Renal cortical epithelial cell (primary cell): ENCODE data around the gene SELENOF. TPM values are rescaled to one million over a fixed set of nuclear protein-coding genes. Genes with fewer than 3 reads are reported as not detected.
"Not testable (repeated sequence)": the region's sequence is repeated elsewhere in the genome, so short reads cannot be mapped to it uniquely, and the experiment has no call there.

Experiments
- DNase-seq: peaks from one replicate; pipeline ENCODE4 v3.0.0-alpha.2; 2011; ENCODE audit warnings: low read depth
- total RNA-seq: library from RNA; depleted of rRNA; stranded (reverse); fragments of >200 nt; gene quantifications from 2 replicates; pipeline ENCODE4 v1.2.3, GENCODE V29; 2014

Gene SELENOF
- total RNA-seq, 1 donor from 2014 or later: 247 TPM

DNA sequence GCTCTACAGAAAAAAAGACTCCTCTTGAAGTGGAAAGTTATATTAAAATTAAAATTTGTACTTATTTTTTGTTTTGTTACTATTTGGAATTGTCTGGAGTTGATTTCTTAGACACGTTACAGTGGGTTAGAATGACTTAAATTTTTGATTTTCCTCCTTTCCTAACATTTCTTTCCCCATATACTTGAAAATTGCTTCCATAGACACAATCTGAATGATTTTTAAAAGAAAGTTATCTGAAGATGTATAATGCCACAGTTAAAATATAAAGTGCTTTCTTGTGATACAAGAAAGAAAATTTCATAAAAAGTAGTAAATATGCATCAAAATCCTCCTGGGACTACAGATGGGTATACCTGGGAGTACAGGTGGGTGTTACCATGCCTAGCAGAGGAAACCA lies 2.8 kb upstream of the SELENOF start:
- no peak for DNase-seq

DNA sequence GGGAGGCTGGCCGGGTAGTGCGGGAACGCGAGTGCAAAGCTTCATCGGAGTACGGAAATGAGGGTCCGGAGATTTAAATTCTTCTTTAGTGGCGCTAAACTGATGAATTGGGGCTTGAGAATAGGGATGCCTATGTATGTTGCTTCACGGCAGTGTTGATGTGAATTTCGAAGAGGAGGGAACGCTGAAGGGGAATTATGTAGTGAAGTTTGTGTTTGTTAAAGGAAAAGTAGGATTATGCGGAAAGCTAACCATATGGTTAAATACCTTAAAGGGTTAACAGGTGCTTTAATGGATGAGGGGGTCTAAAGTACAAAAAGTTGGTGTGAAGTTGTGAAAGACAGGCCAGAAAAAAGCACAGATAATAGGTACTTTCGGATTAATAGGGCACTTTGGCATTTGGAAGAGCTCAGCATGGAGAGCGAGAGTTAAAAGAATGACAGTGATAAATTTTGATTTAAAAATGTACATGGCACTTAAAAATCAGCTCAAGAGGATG lies 1.9 kb upstream of the SELENOF start:
- DNase-seq: no peak

DNA sequence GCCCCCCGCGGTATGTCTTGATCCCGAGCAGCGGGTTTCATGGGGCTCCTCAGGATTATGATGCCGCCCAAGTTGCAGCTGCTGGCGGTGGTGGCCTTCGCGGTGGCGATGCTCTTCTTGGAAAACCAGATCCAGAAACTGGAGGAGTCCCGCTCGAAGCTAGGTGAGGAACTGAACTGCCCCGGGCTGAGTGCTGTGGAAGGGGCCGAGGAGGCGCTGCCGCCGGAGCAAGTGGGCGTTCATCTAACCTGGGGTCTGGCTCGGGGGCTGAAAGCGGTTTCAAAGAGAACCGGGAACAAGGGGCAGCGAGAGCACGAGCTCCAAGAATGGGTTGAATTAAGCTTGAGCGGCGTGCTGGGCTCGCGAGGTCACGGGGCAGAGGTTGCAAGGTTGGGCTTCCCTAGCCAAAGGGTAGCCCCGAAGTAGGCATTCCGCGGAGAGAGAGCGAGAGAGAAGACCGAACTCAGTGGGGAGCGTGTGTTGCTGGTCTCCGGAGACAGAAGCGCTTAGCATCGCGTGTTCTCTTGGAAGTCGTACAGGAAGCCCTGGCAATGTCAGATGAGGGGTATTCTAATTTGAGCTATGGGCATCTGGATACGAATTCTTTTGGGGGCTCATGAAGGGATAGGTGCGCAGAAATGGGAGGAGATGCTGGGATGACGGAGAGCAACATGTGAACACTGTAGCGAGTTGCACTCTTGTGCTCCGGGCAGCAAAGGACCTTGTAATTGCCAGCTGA lies 1.2 kb upstream of the SELENOF start:
- DNase-seq: peak; percentile 51

DNA sequence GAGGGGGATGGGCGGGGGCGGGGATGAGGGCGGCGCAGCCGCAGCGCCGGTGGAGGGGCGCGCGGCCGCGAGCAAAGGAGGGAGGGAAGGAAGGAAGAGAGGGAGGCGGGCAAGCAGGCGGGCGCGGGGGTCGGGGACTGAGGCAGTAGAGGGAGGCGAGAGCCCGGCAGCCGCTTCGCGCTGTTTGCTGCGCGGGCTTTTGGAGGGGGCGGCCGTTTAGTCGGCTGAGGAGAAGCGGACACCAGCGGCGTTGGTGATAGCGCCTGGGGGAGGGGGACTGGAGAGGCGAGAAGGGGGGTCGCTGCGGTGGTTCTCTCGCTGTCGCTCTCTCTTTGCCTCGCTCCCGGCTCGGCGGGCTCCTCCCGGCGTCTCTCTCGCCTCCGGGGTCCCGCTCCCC lies 673 bp upstream of the SELENOF start, which contains the start of gene HS2ST1:
Gene HS2ST1 (plus strand): TSS at position 35 of the 397 bp plus-strand sequence.
- DNase-seq: no peak

DNA sequence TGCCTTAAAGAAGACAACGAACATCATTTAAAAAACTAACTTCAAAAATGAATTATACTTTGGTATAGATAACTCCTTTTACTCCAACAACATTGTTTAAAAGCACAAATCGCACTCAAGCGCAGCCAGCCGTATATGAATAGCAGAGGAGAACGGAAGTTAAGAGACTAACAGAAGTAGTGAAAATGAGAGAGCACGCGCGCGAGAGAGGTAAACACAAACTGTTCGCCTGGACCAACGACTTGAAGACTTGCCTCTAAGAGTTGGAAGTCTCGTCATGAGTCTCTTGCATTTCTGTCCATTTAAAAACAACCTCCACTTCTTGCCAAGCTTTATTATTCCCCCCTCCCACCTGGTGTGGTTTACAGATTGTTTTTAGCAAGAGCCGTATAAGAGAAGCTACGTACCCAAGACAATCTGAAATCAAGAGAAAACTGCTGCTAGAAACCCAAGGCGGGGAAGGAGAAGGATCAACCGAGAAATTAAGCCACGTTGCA lies 479 bp downstream of the SELENOF start:
- DNase-seq: peak; percentile 54

DNA sequence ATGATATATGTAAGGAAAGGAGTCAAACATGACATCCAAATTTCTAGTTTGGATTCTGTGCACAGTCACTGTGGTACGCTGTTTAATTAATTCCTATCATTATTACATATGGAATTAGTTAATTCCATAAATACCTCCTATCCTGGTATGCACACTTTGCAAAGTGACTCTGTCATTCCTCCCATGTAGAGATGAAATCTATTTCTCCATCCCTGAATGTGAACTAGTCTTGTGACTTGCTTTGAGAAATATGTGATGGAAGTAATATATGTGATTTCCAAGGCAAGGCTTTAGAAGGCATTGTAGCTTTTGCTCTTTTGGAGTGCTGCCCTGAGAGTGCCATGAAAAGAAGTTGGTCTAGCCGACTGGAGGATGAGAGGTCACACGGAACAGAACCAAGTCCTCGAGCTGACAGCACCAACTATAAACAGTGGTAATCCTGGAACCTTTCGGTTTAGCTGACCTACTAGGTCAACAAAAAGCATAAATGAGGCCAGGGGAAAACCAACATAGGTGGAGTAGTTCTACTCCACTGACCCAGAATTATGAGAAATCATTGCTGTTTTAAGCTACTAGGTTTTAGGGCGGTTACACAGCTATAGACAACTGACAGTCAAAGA lies 1.5 kb downstream of the SELENOF start:
- peak; percentile 34 for DNase-seq

DNA sequence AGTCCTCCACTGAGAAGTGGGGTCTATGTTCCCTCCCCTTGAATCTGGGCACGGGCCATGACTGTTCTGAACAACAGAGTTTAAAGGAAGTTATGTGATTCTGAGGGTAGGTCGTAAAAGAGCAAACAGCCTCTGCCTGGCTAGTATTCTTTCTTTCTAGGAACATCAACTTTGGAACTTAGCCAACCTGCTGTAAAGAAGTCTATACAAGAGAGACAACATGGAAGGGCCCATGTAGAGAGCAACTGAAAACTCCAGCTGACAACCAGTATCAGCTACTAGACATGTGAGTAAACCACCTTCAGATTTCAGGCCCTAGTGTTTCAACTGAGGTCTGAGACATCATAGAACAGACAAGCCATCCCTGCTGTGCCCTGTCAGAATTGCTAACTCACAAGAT lies 7.5 kb downstream of the SELENOF start:
- DNase-seq: no peak

DNA sequence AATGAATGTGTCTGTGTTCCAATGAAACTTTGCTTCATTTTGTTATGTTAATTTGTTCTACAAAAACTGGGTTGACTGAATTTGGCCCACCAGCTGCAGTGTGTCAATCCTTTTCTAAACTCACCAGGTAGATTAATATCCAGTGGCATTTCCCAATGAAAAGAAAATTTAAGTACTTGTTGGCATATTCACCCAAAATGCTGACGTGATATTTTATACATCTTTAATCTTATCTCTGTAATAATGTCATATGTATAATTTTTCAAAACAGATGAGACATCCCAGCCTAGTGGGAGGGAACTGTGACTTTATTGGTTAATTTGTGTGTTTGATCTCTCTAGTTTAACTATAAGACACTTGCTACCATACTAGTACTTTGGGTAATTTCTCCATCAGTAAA lies 8.1 kb downstream of the SELENOF start:
- no peak for DNase-seq

DNA sequence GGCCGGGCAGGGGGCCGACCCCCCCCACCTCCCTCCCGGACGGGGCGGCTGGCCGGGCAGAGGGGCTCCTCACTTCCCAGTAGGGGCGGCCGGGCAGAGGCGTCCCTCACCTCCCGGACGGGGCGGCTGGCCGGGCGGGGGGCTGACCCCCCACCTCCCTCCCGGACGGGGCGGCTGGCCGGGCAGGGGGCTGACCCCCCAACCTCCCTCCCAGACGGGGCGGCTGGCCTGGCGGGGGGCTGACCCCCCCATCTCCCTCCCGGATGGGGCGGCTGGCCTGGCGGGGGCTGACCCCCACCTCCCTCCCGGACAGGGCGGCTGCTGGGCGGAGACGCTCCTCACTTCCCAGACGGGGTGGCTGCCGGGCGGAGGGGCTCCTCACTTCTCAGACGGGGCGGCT lies 14.5 kb downstream of the SELENOF start:
- DNase-seq: not testable (repeated sequence)

DNA sequence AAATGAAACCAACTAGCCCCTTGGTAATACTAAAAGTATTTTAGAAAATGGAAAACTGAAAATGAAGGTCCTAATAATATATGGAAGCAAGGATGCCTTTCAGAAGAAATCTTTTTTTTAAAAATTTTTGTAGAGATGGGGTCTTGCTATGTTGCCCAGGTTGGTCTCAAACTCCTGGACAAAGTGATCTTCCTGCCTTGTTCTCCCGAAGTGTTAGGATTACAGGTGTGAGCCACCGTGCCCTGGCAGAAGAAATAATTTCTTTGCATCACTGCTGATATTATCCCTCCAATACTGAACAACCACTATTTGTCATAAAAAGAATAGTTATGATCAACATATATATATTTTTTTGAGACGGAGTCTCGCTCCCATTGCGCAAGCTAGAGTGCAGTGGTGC lies 25.6 kb downstream of the SELENOF start:
- DNase-seq: no peak

DNA sequence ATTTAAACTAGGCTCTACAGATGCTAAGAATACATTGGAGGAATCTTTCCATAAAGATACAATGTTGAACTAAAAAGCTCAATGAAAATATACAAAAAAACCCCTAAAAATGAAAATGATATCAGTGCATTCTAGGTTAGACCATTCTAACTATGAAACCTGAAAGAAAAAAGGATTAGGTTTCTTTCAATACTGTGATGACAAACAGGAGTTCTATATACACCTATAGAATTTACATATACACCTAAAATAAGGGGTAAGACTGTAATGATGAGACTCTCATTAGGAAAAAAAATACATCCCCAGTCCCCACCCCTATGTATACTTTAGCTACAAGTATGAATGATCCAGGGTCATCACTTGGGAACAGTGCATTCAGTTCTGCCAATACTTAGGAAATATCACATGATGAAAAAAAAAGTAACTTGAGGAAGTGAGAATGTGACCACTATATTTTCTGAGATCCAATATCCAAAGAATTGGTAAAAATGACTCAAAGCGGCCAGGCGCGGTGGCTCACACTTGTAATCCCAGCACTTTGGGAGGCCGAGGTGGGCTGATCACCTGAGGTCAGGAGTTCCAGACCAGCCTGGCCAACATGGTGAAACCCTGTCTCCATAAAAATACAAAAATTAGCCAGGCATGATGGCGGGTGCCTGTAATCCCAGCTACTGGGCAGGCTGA lies 26.3 kb downstream of the SELENOF start:
- DNase-seq: no peak

DNA sequence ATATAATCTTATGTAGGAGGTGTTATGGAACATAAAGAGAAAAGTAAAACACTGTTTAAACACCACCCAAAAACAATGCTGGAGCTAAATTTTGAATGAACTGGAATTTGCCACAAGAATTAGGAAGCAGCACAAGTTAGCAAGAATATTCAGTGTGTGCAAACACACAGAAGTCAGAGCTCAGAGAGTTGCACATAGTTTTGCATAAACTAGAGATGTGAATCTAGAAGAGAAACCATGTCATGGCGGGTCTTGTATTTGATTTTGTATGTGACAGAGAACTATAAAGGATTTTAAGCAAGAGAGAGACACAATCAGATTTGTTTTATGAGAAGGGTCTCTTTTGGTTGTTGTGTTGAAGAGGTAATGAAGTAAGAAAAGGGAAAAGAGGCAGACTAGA lies 38.2 kb downstream of the SELENOF start:
- no peak for DNase-seq

DNA sequence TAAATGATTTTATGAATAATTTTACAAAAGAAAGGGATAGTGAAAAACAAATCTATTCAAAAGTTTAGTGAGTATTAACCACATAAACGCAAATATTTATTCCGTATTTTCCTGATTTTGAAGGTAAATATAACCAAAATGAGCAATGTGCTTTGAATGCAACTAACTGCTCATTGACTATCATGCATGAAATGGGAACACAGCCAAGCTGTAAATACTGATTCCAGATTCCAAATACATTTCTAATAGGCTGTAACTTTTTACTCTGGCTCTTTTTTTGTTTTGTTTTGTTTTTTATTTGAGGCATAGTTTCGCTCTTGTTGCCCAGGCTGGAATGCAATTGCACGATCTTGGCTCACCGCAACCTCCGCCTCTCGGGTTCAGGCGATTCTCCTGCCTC lies 41.8 kb downstream of the SELENOF start:
- DNase-seq: no peak

DNA sequence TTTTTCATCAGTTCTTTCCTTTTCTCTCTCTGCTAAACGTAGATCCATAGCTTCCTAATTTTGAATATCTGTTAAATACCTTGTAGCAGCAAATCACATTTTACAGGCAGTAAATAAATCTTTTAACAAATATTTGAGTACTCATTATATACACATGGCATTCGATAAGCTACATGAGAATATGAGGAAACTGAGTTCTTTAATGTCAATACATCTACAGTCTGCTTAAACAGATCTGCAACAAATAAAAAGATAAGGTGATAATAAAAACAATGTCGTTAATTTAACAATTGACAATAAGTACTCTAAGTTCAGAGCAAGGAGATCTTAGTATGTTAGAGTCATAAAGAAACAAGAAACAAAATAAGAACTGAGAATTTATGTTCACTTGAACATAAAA lies 42.9 kb downstream of the SELENOF start:
- no peak for DNase-seq

DNA sequence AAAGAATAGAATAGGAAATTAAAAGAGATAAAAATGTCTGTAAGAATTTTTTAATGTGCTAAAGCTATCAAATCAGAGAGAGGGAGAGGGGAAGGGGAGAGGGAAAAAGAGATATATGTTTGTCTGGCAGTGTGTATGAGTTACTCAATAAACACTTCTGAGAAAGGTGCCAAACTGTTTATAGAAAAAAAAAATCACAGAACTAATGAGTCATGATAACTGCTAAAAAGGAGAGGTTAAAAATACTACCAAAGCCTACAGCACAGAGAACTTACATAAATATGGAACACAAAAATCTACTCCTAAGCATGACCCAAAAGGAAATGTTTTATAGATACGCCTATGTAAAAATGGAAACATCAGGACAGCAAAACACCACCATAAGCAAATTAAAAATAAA lies 45.4 kb downstream of the SELENOF start:
- DNase-seq: peak; percentile 44

DNA sequence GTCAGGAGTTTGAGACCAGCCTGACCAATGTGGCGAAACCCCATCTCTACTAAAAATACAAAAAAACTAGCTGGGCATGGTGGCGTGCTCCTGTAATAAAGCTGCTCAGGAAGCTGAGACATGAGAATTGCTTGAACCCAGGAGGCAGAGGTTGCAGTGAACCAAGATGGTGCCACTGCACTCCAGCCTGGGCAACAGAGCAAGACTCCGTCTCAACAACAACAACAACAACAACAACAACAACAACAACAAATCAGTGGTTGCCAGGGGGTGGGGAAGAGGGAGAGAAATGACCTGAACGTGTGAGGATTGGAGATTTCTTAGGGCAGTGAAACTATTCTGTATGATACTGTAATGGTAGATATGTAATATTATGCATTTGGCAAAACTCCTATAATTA lies 46.6 kb downstream of the SELENOF start:
- DNase-seq: not testable (repeated sequence)

DNA sequence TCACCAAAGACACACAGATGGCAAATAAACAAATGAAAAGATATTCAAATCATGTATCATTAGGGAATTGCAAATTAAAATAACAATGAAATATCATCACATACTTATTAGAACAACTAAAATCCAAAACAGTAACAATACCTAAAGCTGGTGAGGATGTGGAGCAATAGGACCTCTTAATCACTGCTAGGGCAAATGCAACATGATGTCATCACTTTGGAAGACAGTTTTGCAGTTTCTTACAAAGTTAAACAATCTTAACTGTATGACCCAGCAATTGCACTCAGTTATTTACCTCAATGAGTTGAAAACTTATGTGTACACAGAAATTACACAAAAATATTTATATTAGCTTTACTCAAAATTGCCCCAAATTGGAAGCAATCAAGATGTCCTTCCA lies 47.3 kb downstream of the SELENOF start:
- peak; percentile 42 for DNase-seq

DNA sequence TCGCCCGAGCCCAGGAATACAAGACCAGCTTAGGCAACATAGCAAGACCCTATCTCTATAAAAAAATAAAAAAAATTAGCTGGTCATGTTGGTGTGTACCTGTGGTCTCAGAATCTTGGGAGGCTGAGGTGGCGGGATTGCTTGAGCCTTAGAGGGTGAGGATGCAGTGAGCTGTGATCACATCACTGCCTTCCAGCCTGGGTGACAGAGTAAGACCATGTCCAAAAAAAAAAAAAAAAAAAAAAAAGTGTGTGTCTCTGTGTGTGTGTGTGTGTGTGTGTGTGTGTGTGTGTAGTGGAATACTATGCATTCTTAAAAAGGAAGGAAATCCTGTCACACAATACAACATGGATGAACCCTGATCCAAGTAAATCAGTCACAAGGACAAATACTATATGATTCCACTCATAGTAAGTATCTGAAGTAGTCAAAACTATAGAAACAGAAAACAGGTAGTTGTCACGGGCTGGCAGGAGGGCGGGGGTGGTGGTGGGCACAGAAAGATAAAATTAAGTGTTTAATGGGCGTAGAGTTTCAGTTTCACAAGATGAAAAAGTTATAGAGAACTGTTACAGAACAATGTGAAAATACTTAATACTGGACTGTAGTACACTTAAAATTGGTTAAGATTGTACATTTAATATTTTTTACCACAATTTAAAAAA lies 47.8 kb downstream of the SELENOF start:
- no peak for DNase-seq

DNA sequence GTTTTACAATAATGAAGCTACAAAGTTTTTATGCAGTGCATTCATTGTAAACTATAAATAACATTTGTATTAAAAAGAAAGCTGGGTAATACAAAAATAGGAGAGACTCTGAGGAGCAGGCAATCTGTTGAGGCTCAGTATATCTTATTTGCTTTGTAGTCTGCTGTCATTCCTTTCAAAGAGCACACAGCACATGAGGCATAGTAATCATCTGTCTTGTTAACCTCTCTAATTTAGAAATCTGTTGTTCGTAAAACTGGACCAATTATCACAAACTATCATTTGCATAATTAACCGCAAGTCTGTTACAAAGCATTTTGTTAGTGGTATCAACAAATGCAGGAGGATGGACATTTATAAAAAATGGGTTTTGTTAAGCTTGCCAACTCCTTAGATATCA lies 51.0 kb downstream of the SELENOF start:
- DNase-seq: no peak

DNA sequence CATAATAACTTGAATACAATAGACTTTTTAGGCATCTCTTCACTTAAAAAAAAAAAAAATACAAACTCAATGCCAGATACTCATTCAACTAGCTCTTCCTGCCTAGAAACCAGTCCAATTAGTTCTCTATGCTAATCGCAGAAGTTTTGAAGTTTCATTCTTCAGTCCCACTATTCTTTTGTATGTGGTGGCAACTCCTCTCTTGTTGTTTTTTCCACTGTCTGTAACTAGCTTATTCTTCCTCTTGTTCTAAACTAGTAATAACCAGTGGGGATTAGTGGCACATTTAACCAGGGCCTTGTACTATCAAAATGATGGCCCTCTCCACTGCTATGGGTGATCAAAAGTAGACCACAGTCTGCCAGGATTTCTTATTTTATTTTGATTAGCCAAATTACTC lies 52.5 kb downstream of the SELENOF start:
- no peak for DNase-seq

DNA sequence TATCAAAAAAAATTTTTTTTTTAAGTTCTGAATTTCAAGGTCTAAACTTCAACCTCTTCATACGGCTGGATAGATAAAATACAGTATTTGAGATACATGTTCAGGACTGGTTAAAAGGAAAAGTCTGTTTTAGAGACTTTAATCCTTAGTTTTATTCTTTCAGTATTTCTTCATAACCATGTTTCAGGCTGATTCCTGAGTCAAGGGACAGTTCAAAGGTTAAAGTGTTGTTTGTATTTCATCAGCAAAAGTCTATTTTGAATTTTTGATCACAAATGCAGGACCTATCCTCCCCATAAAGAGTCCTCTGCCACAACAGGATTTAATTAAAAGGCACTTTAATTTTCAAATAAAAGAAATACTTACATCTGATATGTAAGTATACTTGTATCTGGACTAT lies 53.5 kb downstream of the SELENOF start:
- DNase-seq: no peak

DNA sequence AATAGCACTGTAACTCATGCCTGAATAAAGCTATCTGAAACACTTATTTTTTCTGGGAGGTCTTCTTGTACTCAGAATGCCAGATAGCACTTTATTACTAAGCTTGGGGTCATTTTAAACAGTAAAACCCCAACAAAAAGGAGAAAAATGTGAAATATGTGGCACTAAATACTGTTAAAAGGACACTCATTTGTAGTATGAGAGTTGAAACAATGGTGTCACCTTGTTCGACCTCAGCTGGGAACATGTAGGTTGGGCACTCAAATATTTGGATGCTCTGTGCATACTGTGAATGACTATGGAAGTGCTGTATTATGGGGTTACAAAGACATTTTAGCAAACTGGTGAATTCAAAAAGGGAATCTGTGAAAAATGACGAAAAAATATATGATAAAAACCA lies 53.9 kb downstream of the SELENOF start:
- DNase-seq: no peak
